ENCODE data around the gene MED9. TPM values are rescaled to one million over a fixed set of nuclear protein-coding genes. Genes with fewer than 3 reads are reported as not detected.

MED9 gene
- total and polyA plus RNA-seq, 2 of the 4 experiments (the other 2 are of a cell fraction) = 6.1 to 10.1 TPM

DNA sequence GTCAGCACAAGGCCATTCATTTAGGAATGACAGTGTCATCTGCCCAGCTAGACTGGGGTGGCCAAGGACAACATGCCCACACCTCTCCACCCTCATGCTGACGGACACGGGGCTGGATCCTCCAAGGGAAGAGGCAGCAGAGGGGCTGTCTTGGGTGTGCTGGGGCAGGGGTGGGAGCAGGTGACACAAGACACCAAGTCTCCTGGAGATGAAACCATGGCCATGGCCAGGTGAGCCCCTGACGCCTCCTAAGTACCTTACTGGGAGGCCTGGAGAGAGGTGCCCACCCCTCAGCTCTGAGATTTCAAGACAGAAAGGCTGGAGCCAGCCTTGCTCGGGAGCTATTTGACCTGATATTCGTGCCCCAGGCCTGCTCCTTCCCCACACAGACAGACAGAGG is 28.4 kb downstream of the MED9 start:
- Histone ChIP-seq H3K27ac (ENCODE audit: insufficient read depth, low read length) (no peak overlapping the region), H3K4ac (ENCODE audit: low read depth, low read length) (no peak overlapping the region), H4K91ac (ENCODE audit: insufficient read depth, low read depth, low read length) (no peak overlapping the region), H3K23ac (ENCODE audit: low read depth, low read length) (no peak overlapping the region), H3K18ac (ENCODE audit: low read depth, low read length) (no peak overlapping the region), H4K8ac (ENCODE audit: low read depth in 2 of 2, low read length in 2 of 2) (no peak overlapping the region), H3K9me3 (ENCODE audit: control insufficient read depth, insufficient read depth, low read length) (no peaks in the 10 kb centered on the region), H2AK5ac (ENCODE audit: low read depth, low read length) (no peak overlapping the region), H2BK5ac (ENCODE audit: low read depth, low read length, poor library complexity, severe bottlenecking) (no peak overlapping the region), H3K36me3 (ENCODE audit: control insufficient read depth, insufficient read depth, low read length) (no peaks in the 10 kb centered on the region), H3K4me1 (ENCODE audit: control insufficient read depth, insufficient read depth, low read length) (no peaks in the 10 kb centered on the region), H3K79me1 (ENCODE audit: low read depth in 1 of 2, low read length in 2 of 2) (no peaks in the 10 kb centered on the region), H3K27me3 (ENCODE audit: control insufficient read depth, insufficient read depth, low read length) (0 out of 2 replicates have a peak, but pooled peaks cover 1% of the 10 kb centered on the region), H4K20me1 (ENCODE audit: insufficient read depth, low read length) (peaks cover 3% of the 10 kb centered on the region), H3K56ac (ENCODE audit: extremely low read depth, insufficient read depth, low read length) (no peak overlapping the region), H2BK120ac (ENCODE audit: low read depth, low read length) (no peak overlapping the region), H4K5ac (ENCODE audit: low read depth, low read length) (no peak overlapping the region), H3K9me1 (ENCODE audit: insufficient read depth, low read length) (no peaks in the 10 kb centered on the region), H2AK9ac (replicated peaks; ENCODE audit: low read depth, low read length, poor library complexity) (no peak overlapping the region), H2BK15ac (ENCODE audit: low read depth, low read length) (no peak overlapping the region), H3K9ac (ENCODE audit: low read depth, low read length) (no peak overlapping the region), H2BK20ac (ENCODE audit: low read depth, low read length) (no peak overlapping the region), H3K14ac (replicated peaks; ENCODE audit: low read depth, low read length) (no peak overlapping the region), H2AFZ (replicated peaks; ENCODE audit: low read length, poor library complexity) (no peak overlapping the region), H3K4me2 (ENCODE audit: low read depth, low read length) (no peak overlapping the region), H3K4me3 (ENCODE audit: insufficient read depth, low read depth, low read length) (no peak overlapping the region)
- ATAC-seq (ENCODE audit: low read depth) (no peak), DNase-seq (no peak)
- CTCF ChIA-PET = no interaction called here
- no TSS peak for BruUV-seq (replicated peaks)
- no peak for TF ChIP-seq RFX5 (IDR thresholded peaks at IDR 0.05; ENCODE audit: low read depth, low read length)
- no peak for TF ChIP-seq CEBPB (IDR thresholded peaks at IDR 0.05; ENCODE audit: low read depth, low read length)
- TF ChIP-seq BHLHE40 (IDR thresholded peaks at IDR 0.05; ENCODE audit: low read depth, low read length) = no peak
- no peak for TF ChIP-seq MXI1 (IDR thresholded peaks at IDR 0.05; ENCODE audit: borderline replicate concordance, low read depth, low read length)
- no peak for TF ChIP-seq MAZ (IDR thresholded peaks at IDR 0.05; ENCODE audit: borderline replicate concordance, low read depth, low read length)
- TF ChIP-seq RCOR1 (IDR thresholded peaks at IDR 0.05; ENCODE audit: insufficient replicate concordance, low read length) = no peak
- TF ChIP-seq MAFK (IDR thresholded peaks at IDR 0.05; ENCODE audit: low read depth, low read length) = no peak
- TF ChIP-seq CHD1 (IDR thresholded peaks at IDR 0.05; ENCODE audit: low read depth, low read length) = no peak
- TF ChIP-seq, protein P1, sequence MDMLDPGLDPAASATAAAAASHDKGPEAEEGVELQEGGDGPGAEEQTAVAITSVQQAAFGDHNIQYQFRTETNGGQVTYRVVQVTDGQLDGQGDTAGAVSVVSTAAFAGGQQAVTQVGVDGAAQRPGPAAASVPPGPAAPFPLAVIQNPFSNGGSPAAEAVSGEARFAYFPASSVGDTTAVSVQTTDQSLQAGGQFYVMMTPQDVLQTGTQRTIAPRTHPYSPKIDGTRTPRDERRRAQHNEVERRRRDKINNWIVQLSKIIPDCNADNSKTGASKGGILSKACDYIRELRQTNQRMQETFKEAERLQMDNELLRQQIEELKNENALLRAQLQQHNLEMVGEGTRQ (IDR thresholded peaks at IDR 0.05; ENCODE audit: low read depth, low read length) = no peak
- no peak for TF ChIP-seq FOS (IDR thresholded peaks at IDR 0.05; ENCODE audit: low read depth, low read length)
- no peak for TF ChIP-seq RAD21 (IDR thresholded peaks at IDR 0.05; ENCODE audit: low read length)
- TF ChIP-seq, protein P2, sequence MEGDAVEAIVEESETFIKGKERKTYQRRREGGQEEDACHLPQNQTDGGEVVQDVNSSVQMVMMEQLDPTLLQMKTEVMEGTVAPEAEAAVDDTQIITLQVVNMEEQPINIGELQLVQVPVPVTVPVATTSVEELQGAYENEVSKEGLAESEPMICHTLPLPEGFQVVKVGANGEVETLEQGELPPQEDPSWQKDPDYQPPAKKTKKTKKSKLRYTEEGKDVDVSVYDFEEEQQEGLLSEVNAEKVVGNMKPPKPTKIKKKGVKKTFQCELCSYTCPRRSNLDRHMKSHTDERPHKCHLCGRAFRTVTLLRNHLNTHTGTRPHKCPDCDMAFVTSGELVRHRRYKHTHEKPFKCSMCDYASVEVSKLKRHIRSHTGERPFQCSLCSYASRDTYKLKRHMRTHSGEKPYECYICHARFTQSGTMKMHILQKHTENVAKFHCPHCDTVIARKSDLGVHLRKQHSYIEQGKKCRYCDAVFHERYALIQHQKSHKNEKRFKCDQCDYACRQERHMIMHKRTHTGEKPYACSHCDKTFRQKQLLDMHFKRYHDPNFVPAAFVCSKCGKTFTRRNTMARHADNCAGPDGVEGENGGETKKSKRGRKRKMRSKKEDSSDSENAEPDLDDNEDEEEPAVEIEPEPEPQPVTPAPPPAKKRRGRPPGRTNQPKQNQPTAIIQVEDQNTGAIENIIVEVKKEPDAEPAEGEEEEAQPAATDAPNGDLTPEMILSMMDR (conservative IDR thresholded peaks at IDR 0.05; ENCODE audit: low read depth, low read length) = no peak
- TF ChIP-seq NFE2L2 (IDR thresholded peaks at IDR 0.05; ENCODE audit: low read depth, low read length) = no peak
- no peak for TF ChIP-seq POLR2A (IDR thresholded peaks at IDR 0.05; ENCODE audit: low read depth, low read length)
- TF ChIP-seq SMC3 (IDR thresholded peaks at IDR 0.05; ENCODE audit: low read depth, low read length) = no peak
- POLR2A ChIA-PET (ENCODE audit: unreplicated experiment) = no interaction called here
- WGBS, 2 experiments (ENCODE audit: extremely low coverage in 2 of 2, insufficient read length in 1 of 2) = 100% methylated on average over 2 of the region's 5 CpGs; no CpG with 5 or more reads in 1 of the 2 experiments
- intact Hi-C loops (cut with micrococcal nuclease) = no loop called here
- in situ Hi-C loops (cut with MboI; ENCODE audit: low sequenced_read_pairs) = no loop called here
- dilution Hi-C loops (cut with HindIII; ENCODE audit: low sequenced_read_pairs, unreplicated experiment) = no loop called here
